Measurements from ENCODE around the gene ZBED6. TPM values are rescaled to one million over a fixed set of nuclear protein-coding genes. Genes with fewer than 3 reads are reported as not detected.
"Not testable (repeated sequence)": the region's sequence is repeated elsewhere in the genome, so short reads cannot be mapped to it uniquely, and the experiment has no call there.

Gene ZBED6
- total RNA-seq, 1 experiment from 2014 or later: 19.9 TPM

GRCh38 chr1:203751051-203751450 lies 44.4 kb upstream of the ZBED6 start:
- Mint-ChIP-seq H3K4me3 (ENCODE audit: unreplicated experiment) (no peak overlapping the region), H3K4me1 (ENCODE audit: low read depth, unreplicated experiment) (peaks cover 10% of the 10 kb centered on the region), H3K27me3 (ENCODE audit: insufficient read depth, unreplicated experiment) (no peaks in the 10 kb centered on the region), H3K36me3 (ENCODE audit: insufficient read depth, unreplicated experiment) (no peaks in the 10 kb centered on the region), H3K27ac (ENCODE audit: unreplicated experiment) (no peak overlapping the region), H3K9me3 (ENCODE audit: unreplicated experiment) (no peaks in the 10 kb centered on the region)
- ChIA-PET CTCF (no interaction called here), POLR2A (no interaction called here)
- BruUV-seq (replicated peaks): no TSS peak
- H3K4me1 ChIP-seq: peaks cover 8% of the 10 kb centered on the region
- peak; percentile 40 to 60 for DNase-seq
- TF ChIP-seq CTCF (IDR thresholded peaks at IDR 0.05; ENCODE audit: insufficient read depth in 1 of 2, low read depth in 1 of 2, low read length in 1 of 2, severe bottlenecking in 1 of 2, unreplicated experiment in 1 of 2): no peak
- intact Hi-C loops (cut with micrococcal nuclease; ENCODE audit: unreplicated experiment): no loop called here
- no peak overlapping the region for H3K4me3 ChIP-seq (ENCODE audit: low read depth, low read length)
- H3K27me3 ChIP-seq (replicated peaks; ENCODE audit: control insufficient read depth, insufficient read depth, low read length): no peaks in the 10 kb centered on the region
- H3K9me3 ChIP-seq: no peaks in the 10 kb centered on the region
- no peaks in the 10 kb centered on the region for H3K36me3 ChIP-seq (ENCODE audit: control insufficient read depth, insufficient read depth, low read length)

GRCh38 chr1:203751618-203752361 lies 43.6 kb upstream of the ZBED6 start:
- H3K9me3 Mint-ChIP-seq (ENCODE audit: unreplicated experiment); H3K36me3 Mint-ChIP-seq (ENCODE audit: insufficient read depth, unreplicated experiment); CTCF ChIA-PET; H3K27me3 ChIP-seq (replicated peaks; ENCODE audit: control insufficient read depth, insufficient read depth, low read length); H3K4me3 Mint-ChIP-seq (ENCODE audit: unreplicated experiment); H3K36me3 ChIP-seq (ENCODE audit: control insufficient read depth, insufficient read depth, low read length); DNase-seq; BruUV-seq (replicated peaks); H3K9me3 ChIP-seq; H3K4me3 ChIP-seq (ENCODE audit: low read depth, low read length); H3K27ac Mint-ChIP-seq (ENCODE audit: unreplicated experiment); intact Hi-C loops (cut with micrococcal nuclease; ENCODE audit: unreplicated experiment); POLR2A ChIA-PET; H3K27me3 Mint-ChIP-seq (ENCODE audit: insufficient read depth, unreplicated experiment): not testable (repeated sequence)
- H3K4me1 ChIP-seq: peaks cover 15% of the 10 kb centered on the region
- H3K4me1 Mint-ChIP-seq (ENCODE audit: low read depth, unreplicated experiment): peaks cover 17% of the 10 kb centered on the region

GRCh38 chr1:203754455-203754864 lies 41.0 kb upstream of the ZBED6 start:
- no peak overlapping the region for H3K27ac Mint-ChIP-seq (ENCODE audit: unreplicated experiment)
- peaks cover 6% of the 10 kb centered on the region for H3K36me3 Mint-ChIP-seq (ENCODE audit: insufficient read depth, unreplicated experiment)
- no peaks in the 10 kb centered on the region for H3K9me3 ChIP-seq
- H3K4me1 Mint-ChIP-seq (ENCODE audit: low read depth, unreplicated experiment): peaks cover 19% of the 10 kb centered on the region
- no peak overlapping the region for H3K4me3 ChIP-seq (ENCODE audit: low read depth, low read length)
- no peaks in the 10 kb centered on the region for H3K9me3 Mint-ChIP-seq (ENCODE audit: unreplicated experiment)
- intact Hi-C loops (cut with micrococcal nuclease; ENCODE audit: unreplicated experiment): no loop called here
- no peaks in the 10 kb centered on the region for H3K27me3 ChIP-seq (replicated peaks; ENCODE audit: control insufficient read depth, insufficient read depth, low read length)
- H3K4me1 ChIP-seq: peaks cover 35% of the 10 kb centered on the region
- no peaks in the 10 kb centered on the region for H3K36me3 ChIP-seq (ENCODE audit: control insufficient read depth, insufficient read depth, low read length)
- no peak for DNase-seq
- POLR2A ChIA-PET: no interaction called here
- CTCF ChIA-PET: no interaction called here
- no peak for TF ChIP-seq CTCF (IDR thresholded peaks at IDR 0.05; ENCODE audit: insufficient read depth in 1 of 2, low read depth in 1 of 2, low read length in 1 of 2, severe bottlenecking in 1 of 2, unreplicated experiment in 1 of 2)
- H3K4me3 Mint-ChIP-seq (ENCODE audit: unreplicated experiment): no peak overlapping the region
- H3K27me3 Mint-ChIP-seq (ENCODE audit: insufficient read depth, unreplicated experiment): no peaks in the 10 kb centered on the region
- BruUV-seq (replicated peaks): no TSS peak
